Mesendoderm (in vitro differentiated cells): Measurements from ENCODE around the gene UXS1.

ENCODE experiments used
- DNase-seq: peaks from one replicate; pipeline ENCODE4 v3.0.0; 2013
- H2AK5ac ChIP-seq: 2 replicates; pipeline ENCODE4 v1.6.1; 2013; ENCODE audit warnings: low read length, inconsistent platforms
- H2BK120ac ChIP-seq: 2 replicates; pipeline ENCODE4 v1.6.1; 2013; ENCODE audit warnings: low read depth, mild to moderate bottlenecking, low read length, moderate library complexity, mixed read lengths
- H2BK15ac ChIP-seq: replicated peaks from 2 replicates; pipeline ENCODE4 v1.6.1; 2013; ENCODE audit warnings: low read depth, mild to moderate bottlenecking, moderate library complexity
- H2BK5ac ChIP-seq: 2 replicates; pipeline ENCODE4 v1.6.1; 2013; ENCODE audit warnings: low read length, inconsistent platforms
- H3K18ac ChIP-seq: 2 replicates; pipeline ENCODE4 v1.6.1; 2013; ENCODE audit warnings: mild to moderate bottlenecking, low read length, mixed read lengths
- H3K23ac ChIP-seq: one replicate; pipeline ENCODE4 v1.6.1; 2013; ENCODE audit warnings: low read length
- H3K27ac ChIP-seq: 2 replicates; pipeline ENCODE4 v1.5.1; 2013; ENCODE audit warnings: low read depth, mild to moderate bottlenecking, inconsistent platforms, low read length, moderate library complexity
- H3K27me3 ChIP-seq: 2 replicates; pipeline ENCODE4 v1.6.1; 2013; ENCODE audit warnings: low read length, control low read depth, mild to moderate bottlenecking, inconsistent platforms; ENCODE audit not compliant: insufficient read depth, poor library complexity
- H3K36me3 ChIP-seq: 2 replicates; pipeline ENCODE4 v1.6.1; 2013; ENCODE audit warnings: low read length, inconsistent platforms; ENCODE audit not compliant: control insufficient read depth, insufficient read depth
- H3K4ac ChIP-seq: one replicate; pipeline ENCODE4 v1.6.1; 2013; ENCODE audit warnings: low read depth, mild to moderate bottlenecking, low read length, moderate library complexity
- H3K4me1 ChIP-seq: 2 replicates; pipeline ENCODE4 v1.6.1; 2013; ENCODE audit warnings: low read depth, low read length, inconsistent platforms; ENCODE audit not compliant: control insufficient read depth
- H3K4me2 ChIP-seq: 2 replicates; pipeline ENCODE4 v1.6.1; 2013; ENCODE audit warnings: low read length
- H3K4me3 ChIP-seq: 2 replicates; pipeline ENCODE4 v1.5.1; 2013; ENCODE audit warnings: mild to moderate bottlenecking, low read length
- H3K56ac ChIP-seq: one replicate; pipeline ENCODE4 v1.6.1; 2013; ENCODE audit warnings: low read length
- H3K79me1 ChIP-seq: 2 replicates; pipeline ENCODE4 v1.6.1; 2013; ENCODE audit warnings: low read length, inconsistent platforms
- H3K79me2 ChIP-seq: 2 replicates; pipeline ENCODE4 v1.6.1; 2013; ENCODE audit warnings: mild to moderate bottlenecking, low read length; ENCODE audit not compliant: control insufficient read depth, insufficient read depth
- H3K9ac ChIP-seq: 2 replicates; pipeline ENCODE4 v1.6.1; 2013; ENCODE audit warnings: low read length, inconsistent platforms
- H4K5ac ChIP-seq: one replicate; pipeline ENCODE4 v1.6.1; 2013; ENCODE audit warnings: low read length
- H4K8ac ChIP-seq: one replicate; pipeline ENCODE4 v1.6.1; 2013; ENCODE audit warnings: low read depth, mild to moderate bottlenecking, control low read depth, low read length, moderate library complexity
- WGBS: extraction: QIAGEN DNeasy Blood & Tissue Kit; methylation state at CpG from one replicate; pipeline ENCODE4 v1.1.7; 2013; ENCODE audit warnings: low lambda C conversion rate, missing lambda C conversion rate; ENCODE audit not compliant: insufficient coverage; ENCODE audit errors: extremely low coverage; 5-methylcytosine and 5-hydroxymethylcytosine counted together

Gene UXS1

GRCh38 chr2:106124106-106124756 is 69.9 kb downstream of the UXS1 start:
- Histone ChIP-seq H4K5ac (no peak overlapping the region), H3K56ac (no peak overlapping the region), H3K27me3 (no peaks in the 10 kb centered on the region), H3K23ac (no peak overlapping the region), H3K79me2 (no peaks in the 10 kb centered on the region), H2BK120ac (no peak overlapping the region), H3K18ac (no peak overlapping the region), H2BK5ac (no peak overlapping the region), H4K8ac (no peak overlapping the region), H3K27ac (no peak overlapping the region), H3K36me3 (peaks cover 4% of the 10 kb centered on the region), H3K4ac (no peak overlapping the region), H3K4me1 (no peaks in the 10 kb centered on the region), H3K4me2 (no peak overlapping the region), H2BK15ac (no peak overlapping the region), H3K4me3 (no peak overlapping the region), H3K79me1 (peaks cover 1% of the 10 kb centered on the region), H3K9ac (no peak overlapping the region), H2AK5ac (no peak overlapping the region)
- no CpG with 5 or more reads among the region's 3 CpGs for WGBS
- no peak for DNase-seq

GRCh38 chr2:106122157-106122556 is 71.9 kb downstream of the UXS1 start:
- Histone ChIP-seq H3K79me1 (peaks cover 1% of the 10 kb centered on the region), H3K18ac (no peak overlapping the region), H3K4ac (no peak overlapping the region), H3K27ac (no peak overlapping the region), H2BK120ac (no peak overlapping the region), H3K4me3 (no peak overlapping the region), H3K4me2 (no peak overlapping the region), H3K36me3 (peaks cover 4% of the 10 kb centered on the region), H2BK5ac (no peak overlapping the region), H3K4me1 (no peaks in the 10 kb centered on the region), H3K56ac (no peak overlapping the region), H3K27me3 (no peaks in the 10 kb centered on the region), H3K9ac (no peak overlapping the region), H4K8ac (no peak overlapping the region), H3K23ac (no peak overlapping the region), H3K79me2 (no peaks in the 10 kb centered on the region), H2AK5ac (no peak overlapping the region), H4K5ac (no peak overlapping the region), H2BK15ac (no peak overlapping the region)
- no peak for DNase-seq
- no CpG with 5 or more reads among the region's 3 CpGs for WGBS

GRCh38 chr2:106120432-106120831 is 73.7 kb downstream of the UXS1 start:
- Histone ChIP-seq H3K56ac (no peak overlapping the region), H2BK15ac (no peak overlapping the region), H4K5ac (no peak overlapping the region), H3K27ac (no peak overlapping the region), H4K8ac (no peak overlapping the region), H2BK5ac (no peak overlapping the region), H3K4ac (no peak overlapping the region), H2BK120ac (no peak overlapping the region), H2AK5ac (no peak overlapping the region), H3K18ac (no peak overlapping the region), H3K23ac (no peak overlapping the region), H3K4me3 (no peak overlapping the region), H3K4me1 (no peaks in the 10 kb centered on the region), H3K79me1 (peaks cover 2% of the 10 kb centered on the region), H3K36me3 (peaks cover 4% of the 10 kb centered on the region), H3K27me3 (no peaks in the 10 kb centered on the region), H3K79me2 (no peaks in the 10 kb centered on the region), H3K4me2 (no peak overlapping the region), H3K9ac (no peak overlapping the region)
- no CpG with 5 or more reads among the region's 6 CpGs for WGBS
- DNase-seq, result no peak

GRCh38 chr2:106119074-106119473 is 75.0 kb downstream of the UXS1 start:
- Histone ChIP-seq H3K27me3 (no peaks in the 10 kb centered on the region), H3K79me1 (peaks cover 2% of the 10 kb centered on the region), H3K27ac (no peak overlapping the region), H3K23ac (no peak overlapping the region), H2BK5ac (no peak overlapping the region), H2BK120ac (no peak overlapping the region), H3K36me3 (peaks cover 4% of the 10 kb centered on the region), H3K56ac (no peak overlapping the region), H4K5ac (no peak overlapping the region), H3K4me3 (no peak overlapping the region), H2AK5ac (no peak overlapping the region), H3K9ac (no peak overlapping the region), H3K4me1 (no peaks in the 10 kb centered on the region), H4K8ac (no peak overlapping the region), H3K4ac (no peak overlapping the region), H2BK15ac (no peak overlapping the region), H3K79me2 (no peaks in the 10 kb centered on the region), H3K18ac (no peak overlapping the region), H3K4me2 (no peak overlapping the region)
- no CpG with 5 or more reads among the region's 6 CpGs for WGBS
- DNase-seq, result no peak

GRCh38 chr2:106117882-106118684 is 76.0 kb downstream of the UXS1 start:
- H3K27me3 ChIP-seq, result no peaks in the 10 kb centered on the region
- H3K79me2 ChIP-seq, result no peaks in the 10 kb centered on the region
- H3K79me1 ChIP-seq, result peaks cover 2% of the 10 kb centered on the region
- no peak overlapping the region for H3K56ac ChIP-seq
- H3K4me1 ChIP-seq, result no peaks in the 10 kb centered on the region
- H4K8ac ChIP-seq, result no peak overlapping the region
- DNase-seq, result no peak
- H2AK5ac ChIP-seq, result no peak overlapping the region
- H3K4me3 ChIP-seq, result no peak overlapping the region
- no peak overlapping the region for H3K27ac ChIP-seq
- no peak overlapping the region for H3K4ac ChIP-seq
- WGBS, result no CpG with 5 or more reads among the region's 9 CpGs
- H3K36me3 ChIP-seq, result peaks cover 4% of the 10 kb centered on the region
- H2BK5ac ChIP-seq, result no peak overlapping the region
- H2BK120ac ChIP-seq, result no peak overlapping the region
- H3K9ac ChIP-seq, result no peak overlapping the region
- H3K23ac ChIP-seq, result no peak overlapping the region
- no peak overlapping the region for H3K4me2 ChIP-seq
- no peak overlapping the region for H3K18ac ChIP-seq
- no peak overlapping the region for H2BK15ac ChIP-seq
- H4K5ac ChIP-seq, result no peak overlapping the region
